Activated CD4-positive, alpha-beta T cell treated with anti-CD3 and anti-CD28 coated beads, Interleukin-2, amount 10 ng/mL, durations not matched to agents 24 days and 14 days (primary cell): ENCODE data around the gene VTN. TPM values are rescaled to one million over a fixed set of nuclear protein-coding genes. Genes with fewer than 3 reads are reported as not detected.

Source experiments
- DNase-seq: peaks from one replicate; pipeline ENCODE4 v3.0.0; 2022
- H3K27ac Mint-ChIP-seq: one replicate; pipeline ENCODE4 v1.8.0; 2022; ENCODE audit warnings: mild to moderate bottlenecking, mixed read lengths
- H3K27me3 Mint-ChIP-seq: one replicate; pipeline ENCODE4 v1.8.0; 2022; ENCODE audit warnings: mixed read lengths
- H3K36me3 Mint-ChIP-seq: one replicate; pipeline ENCODE4 v1.8.0; 2022; ENCODE audit warnings: low read depth, mild to moderate bottlenecking, mixed read lengths
- H3K4me1 Mint-ChIP-seq: one replicate; pipeline ENCODE4 v1.8.0; 2021; ENCODE audit warnings: mixed read lengths
- H3K4me3 Mint-ChIP-seq: one replicate; pipeline ENCODE4 v1.8.0; 2022; ENCODE audit warnings: mild to moderate bottlenecking, moderate library complexity, mixed read lengths
- H3K9me3 Mint-ChIP-seq: one replicate; pipeline ENCODE4 v1.8.0; 2021; ENCODE audit warnings: mixed read lengths
- intact Hi-C: fragments of 100-400 bp; cut with micrococcal nuclease; formaldehyde crosslinking; loops from one replicate; pipeline ENCODE4 v1.15.1; 2023
- total RNA-seq: library from RNA; stranded (reverse); gene quantifications from 2 replicates; pipeline ENCODE4 v1.2.3, GENCODE V29; 2022

The VTN gene
- total RNA-seq, 1 donor from 2014 or later: 0.23 TPM

DNA sequence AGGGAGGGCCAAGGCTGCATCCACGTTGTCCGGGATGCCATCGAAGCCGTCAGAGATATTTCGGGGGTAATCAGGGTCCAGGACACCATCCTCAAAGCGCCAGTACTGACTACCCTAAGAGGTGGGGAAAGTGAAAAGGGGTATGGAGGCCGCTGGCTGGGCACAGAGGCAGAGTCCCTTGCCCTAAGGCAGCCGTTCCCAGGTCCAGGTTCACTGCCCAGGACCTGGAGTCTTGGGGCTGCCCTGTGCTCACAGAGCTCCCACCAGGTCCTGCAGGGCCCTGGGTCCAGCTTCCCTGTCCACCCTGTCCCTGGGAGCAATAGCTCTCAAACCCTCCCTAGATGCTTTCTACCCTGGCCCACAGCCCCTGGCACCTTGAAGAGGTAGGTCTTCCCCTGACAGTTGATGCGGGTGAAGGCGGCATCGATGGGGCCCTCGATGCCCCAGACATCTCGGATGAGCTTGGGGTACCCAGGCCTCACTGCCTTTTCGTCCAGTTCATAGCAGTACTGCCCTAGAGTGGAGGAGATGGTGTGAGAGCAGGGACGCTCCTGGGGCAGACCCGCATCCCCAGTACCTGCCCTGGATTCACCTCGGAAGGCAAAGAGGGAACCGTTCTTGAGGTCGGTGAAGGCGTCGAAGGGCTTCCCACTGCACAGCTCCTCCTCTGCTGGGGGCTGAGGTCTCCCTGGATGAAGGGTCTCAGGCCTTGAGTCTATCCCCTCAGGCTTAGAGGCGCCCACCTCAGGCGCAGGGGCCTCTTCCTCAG lies 1.0 kb downstream of the VTN start:
- H3K9me3 Mint-ChIP-seq: no peaks in the 10 kb centered on the region
- H3K4me3 Mint-ChIP-seq: no peak overlapping the region
- no peaks in the 10 kb centered on the region for H3K27me3 Mint-ChIP-seq
- H3K27ac Mint-ChIP-seq: no peak overlapping the region
- H3K4me1 Mint-ChIP-seq: peaks cover 21% of the 10 kb centered on the region
- intact Hi-C loops: no loop called here
- DNase-seq: no peak
- peaks cover 6% of the 10 kb centered on the region for H3K36me3 Mint-ChIP-seq

- intact Hi-C loops: no loop called here
- Mint-ChIP-seq H3K27ac (no peak overlapping the region), H3K4me3 (no peak overlapping the region), H3K36me3 (peaks cover 2% of the 10 kb centered on the region), H3K27me3 (no peaks in the 10 kb centered on the region), H3K9me3 (no peaks in the 10 kb centered on the region), H3K4me1 (peaks cover 17% of the 10 kb centered on the region)
- no peak for DNase-seq
These were observed 1.7 kb downstream of the VTN start for GRCh38 chr17:28368306-28368831.

GRCh38 chr17:28367641-28368305 lies 2.3 kb downstream of the VTN start:
- intact Hi-C loops: no loop called here
- Mint-ChIP-seq H3K36me3 (no peaks in the 10 kb centered on the region), H3K27ac (no peak overlapping the region), H3K4me3 (no peak overlapping the region), H3K9me3 (no peaks in the 10 kb centered on the region), H3K4me1 (peaks cover 11% of the 10 kb centered on the region), H3K27me3 (no peaks in the 10 kb centered on the region)
- no peak for DNase-seq

DNA sequence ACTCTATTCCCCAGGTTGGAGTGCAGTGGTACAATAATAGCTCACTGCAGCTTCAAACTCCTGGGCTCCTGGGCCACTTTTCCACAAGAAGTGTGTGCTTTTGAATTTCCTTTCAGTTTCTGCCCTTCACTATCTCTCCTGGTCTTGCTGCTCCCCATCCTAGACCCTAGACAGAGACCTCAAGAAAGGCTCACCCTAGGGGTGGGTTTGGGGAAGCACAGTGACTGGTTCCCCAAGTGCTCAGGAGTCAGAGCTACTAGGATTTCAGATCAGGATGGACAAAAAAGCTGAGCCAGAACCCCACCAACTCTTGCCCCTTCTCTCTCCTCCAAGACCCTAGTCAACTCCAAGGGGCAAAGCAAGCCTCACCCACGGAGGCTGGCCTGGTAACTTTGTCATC lies 3.5 kb downstream of the VTN start:
- peaks cover 8% of the 10 kb centered on the region for H3K4me1 Mint-ChIP-seq

GRCh38 chr17:28365487-28365886 lies 4.6 kb downstream of the VTN start:
- Mint-ChIP-seq H3K27ac (no peak overlapping the region), H3K9me3 (no peaks in the 10 kb centered on the region), H3K27me3 (no peaks in the 10 kb centered on the region), H3K4me3 (no peak overlapping the region), H3K36me3 (peaks cover 10% of the 10 kb centered on the region), H3K4me1 (peaks cover 4% of the 10 kb centered on the region)
- no peak for DNase-seq
- intact Hi-C loops: no loop called here

More for the DNA sequence above, 3.5 kb downstream of the VTN start:
- H3K36me3 Mint-ChIP-seq: no peaks in the 10 kb centered on the region
- no peak overlapping the region for H3K4me3 Mint-ChIP-seq
- no peak for DNase-seq
- H3K27me3 Mint-ChIP-seq: no peaks in the 10 kb centered on the region
- H3K9me3 Mint-ChIP-seq: no peaks in the 10 kb centered on the region
- H3K27ac Mint-ChIP-seq: no peak overlapping the region
- intact Hi-C loops: no loop called here

DNA sequence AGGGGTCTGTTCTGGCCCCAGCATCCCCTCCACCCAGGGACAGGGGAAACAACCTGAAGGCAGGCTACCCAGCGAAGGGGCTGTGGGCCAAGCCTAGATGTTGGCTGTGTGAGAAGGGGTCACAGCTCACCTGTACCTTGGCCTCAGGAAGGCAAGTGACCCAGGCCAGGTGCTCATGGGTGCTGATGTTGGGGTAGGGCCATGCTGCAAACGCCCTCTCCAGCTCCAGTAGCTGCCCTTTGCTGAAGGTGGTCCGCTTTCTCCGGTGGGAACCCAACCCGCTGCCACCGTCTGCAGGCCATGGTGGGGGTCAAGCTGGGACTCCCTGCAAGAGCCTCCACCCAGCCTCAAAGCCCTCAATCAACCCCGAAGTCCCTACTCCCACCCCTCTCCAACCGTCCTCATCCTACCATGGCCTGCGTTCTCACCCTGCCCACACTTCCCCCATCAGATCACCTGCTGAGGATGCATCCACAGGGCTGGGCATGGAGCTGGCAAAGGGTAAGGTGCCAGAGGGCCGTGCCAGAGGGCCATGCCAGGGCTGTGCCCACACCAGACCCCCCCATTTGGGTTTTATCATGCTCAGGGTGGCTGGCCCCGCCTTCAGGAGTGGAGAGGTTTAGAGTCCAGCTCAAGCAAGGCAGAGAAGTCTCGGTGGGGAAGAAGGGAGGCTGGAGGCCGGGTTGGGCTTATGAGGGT lies 5.3 kb downstream of the VTN start, which contains the start of gene SEBOX:
SEBOX (minus strand) TSS at position 535 of the 699 bp plus-strand sequence; CDS start at position 487, 48 bp downstream.
- no peaks in the 10 kb centered on the region for H3K4me1 Mint-ChIP-seq
- H3K9me3 Mint-ChIP-seq: no peaks in the 10 kb centered on the region
- H3K27me3 Mint-ChIP-seq: no peaks in the 10 kb centered on the region
- H3K27ac Mint-ChIP-seq: no peak within 1 kb of the TSS
- H3K36me3 Mint-ChIP-seq: peaks cover 14% of the 10 kb centered on the region
- intact Hi-C loops: no loop called here
- DNase-seq: no peak
- no peak within 1 kb of the TSS for H3K4me3 Mint-ChIP-seq

- intact Hi-C loops: no loop called here
- no peaks in the 10 kb centered on the region for H3K9me3 Mint-ChIP-seq
- DNase-seq: no peak
These were observed 6.1 kb downstream of the VTN start for GRCh38 chr17:28363776-28364650.

DNA sequence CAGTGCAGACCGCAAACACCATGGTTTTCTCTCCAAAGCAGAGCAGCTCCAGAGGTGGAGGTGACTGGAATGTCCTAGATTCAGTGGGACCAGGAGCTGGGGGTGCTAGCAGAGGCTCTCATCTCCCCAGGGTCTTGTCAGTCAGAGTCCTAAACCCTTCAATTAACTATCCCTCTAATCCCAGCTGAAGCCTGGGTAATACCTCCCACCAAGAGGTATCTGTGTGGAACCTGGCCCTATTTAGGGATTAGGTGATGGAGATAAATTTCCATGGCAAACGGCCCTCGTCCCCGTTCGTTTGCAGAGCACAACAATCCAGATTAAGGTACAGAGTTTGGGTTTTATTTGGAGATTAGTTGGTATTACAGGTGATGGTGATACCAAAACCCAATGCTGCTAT lies 6.9 kb downstream of the VTN start:
- intact Hi-C loops: no loop called here
- no peak for DNase-seq
- Mint-ChIP-seq H3K4me1 (no peaks in the 10 kb centered on the region), H3K27ac (no peak overlapping the region), H3K4me3 (no peak overlapping the region), H3K27me3 (no peaks in the 10 kb centered on the region), H3K9me3 (no peaks in the 10 kb centered on the region), H3K36me3 (peaks cover 17% of the 10 kb centered on the region)

More at GRCh38 chr17:28363776-28364650, 6.1 kb downstream of the VTN start:
- H3K27ac Mint-ChIP-seq: no peak overlapping the region
- H3K27me3 Mint-ChIP-seq: no peaks in the 10 kb centered on the region
- no peaks in the 10 kb centered on the region for H3K4me1 Mint-ChIP-seq
- H3K36me3 Mint-ChIP-seq: peaks cover 17% of the 10 kb centered on the region
- no peak overlapping the region for H3K4me3 Mint-ChIP-seq

GRCh38 chr17:28357901-28358197 lies 12.3 kb downstream of the VTN start:
- Mint-ChIP-seq H3K4me1 (peaks cover 19% of the 10 kb centered on the region), H3K4me3 (peak overlapping the region; percentile 90), H3K9me3 (no peaks in the 10 kb centered on the region), H3K36me3 (peaks cover 40% of the 10 kb centered on the region), H3K27ac (peak overlapping the region; percentile 93), H3K27me3 (no peaks in the 10 kb centered on the region)
- DNase-seq: no peak
- intact Hi-C loops: loop anchor here (1.0 kb wide), 2 partner anchors 13 to 23 kb away; partner anchors contain the start of genes IFT20, SARM1 and TNFAIP1

DNA sequence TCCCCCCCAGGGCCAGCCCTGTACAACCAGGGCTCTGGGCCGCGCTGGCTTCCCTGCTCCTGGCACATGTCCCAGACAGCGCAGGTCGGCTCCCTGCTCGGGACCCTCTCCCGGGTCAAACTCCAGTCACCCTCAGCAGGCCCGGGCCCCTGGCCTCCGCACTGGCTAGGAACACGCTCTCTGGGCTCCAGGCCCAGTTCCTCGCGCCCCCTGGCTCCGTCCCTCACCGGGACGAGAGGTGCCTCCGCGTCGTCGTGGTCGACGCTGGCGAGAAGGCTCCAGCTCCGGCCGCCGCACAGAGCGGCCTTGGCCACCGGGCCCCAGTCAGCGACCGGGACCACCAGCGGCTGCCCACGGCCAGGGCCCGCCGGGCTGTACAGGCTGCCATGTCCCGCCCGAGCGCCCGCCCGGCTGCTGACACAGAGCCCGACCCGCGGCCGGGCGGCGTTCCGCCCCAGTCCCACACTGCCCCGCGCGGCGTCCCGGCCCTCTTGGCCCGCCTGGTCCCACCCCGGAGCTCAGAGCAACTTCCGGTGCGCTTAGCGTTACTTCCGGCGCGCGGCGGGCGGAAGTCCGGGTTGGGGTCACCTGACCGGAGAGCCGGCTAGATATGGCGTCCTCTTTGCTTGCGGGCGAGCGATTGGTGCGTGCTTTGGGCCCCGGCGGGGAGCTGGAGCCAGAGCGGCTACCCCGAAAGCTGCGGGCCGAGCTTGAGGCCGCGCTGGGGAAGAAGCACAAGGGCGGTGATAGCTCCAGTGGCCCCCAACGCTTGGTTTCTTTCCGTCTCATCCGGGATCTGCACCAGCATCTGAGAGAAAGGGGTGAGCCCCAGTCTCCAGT lies 12.8 kb downstream of the VTN start, which contains the start of gene POLDIP2:
POLDIP2 (minus strand) TSS at position 467 of the 840 bp plus-strand sequence; CDS start at position 388, 79 bp downstream.
- intact Hi-C loops: loop anchor here (1.0 kb wide), 2 partner anchors 14 to 22 kb away; partner anchors contain the start of genes IFT20, SARM1 and TNFAIP1
- H3K27me3 Mint-ChIP-seq: no peaks in the 10 kb centered on the region
- peak within 1 kb of the TSS; percentile 93 for H3K27ac Mint-ChIP-seq

GRCh38 chr17:28350271-28350670 lies 19.8 kb downstream of the VTN start:
- Mint-ChIP-seq H3K9me3 (no peaks in the 10 kb centered on the region), H3K4me1 (peaks cover 3% of the 10 kb centered on the region), H3K36me3 (peaks cover 72% of the 10 kb centered on the region), H3K27ac (no peak overlapping the region), H3K27me3 (no peaks in the 10 kb centered on the region), H3K4me3 (no peak overlapping the region)
- no peak for DNase-seq
- intact Hi-C loops: no loop called here

More for the DNA sequence above, 12.8 kb downstream of the VTN start, which contains the start of gene POLDIP2:
- Mint-ChIP-seq H3K4me3 (peak within 1 kb of the TSS; percentile 90), H3K36me3 (peaks cover 42% of the 10 kb centered on the region), H3K4me1 (peaks cover 19% of the 10 kb centered on the region), H3K9me3 (no peaks in the 10 kb centered on the region)
- peak; percentile 99 for DNase-seq

DNA sequence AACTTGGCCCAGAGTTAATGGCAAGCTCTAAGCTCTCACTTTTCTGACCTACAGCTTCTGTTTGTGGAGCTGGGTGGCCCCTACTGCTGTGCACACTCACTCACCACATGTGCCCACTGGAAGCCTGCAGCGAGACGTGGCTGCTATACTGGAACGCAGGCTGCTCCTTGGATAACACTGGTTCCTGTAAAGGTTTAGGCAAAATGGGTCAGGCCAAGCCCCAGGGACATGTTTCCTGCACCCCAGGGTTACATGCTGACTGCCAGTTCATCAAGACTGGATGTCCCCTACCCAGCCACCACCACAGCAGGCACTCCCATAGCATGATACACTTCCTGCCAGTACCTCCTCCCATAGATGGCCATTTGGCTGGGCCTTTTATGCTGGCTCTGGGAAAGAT lies 21.1 kb downstream of the VTN start:
- Mint-ChIP-seq H3K36me3 (peaks cover 66% of the 10 kb centered on the region), H3K27ac (no peak overlapping the region), H3K4me1 (no peaks in the 10 kb centered on the region), H3K9me3 (no peaks in the 10 kb centered on the region), H3K27me3 (no peaks in the 10 kb centered on the region), H3K4me3 (no peak overlapping the region)
- intact Hi-C loops: no loop called here
- no peak for DNase-seq
